GM06990 (cell line): ENCODE measurements around the gene TWIST2.

ENCODE experiments used
- DNase-seq: peaks from one replicate; pipeline ENCODE4 v3.0.0-alpha.2; 2011; ENCODE audit not compliant: insufficient read length; ENCODE audit errors: extremely low read depth
- H3K27me3 ChIP-seq: replicated peaks from 2 replicates; pipeline ENCODE4 v1.6.0; 2011; ENCODE audit warnings: low read length; ENCODE audit not compliant: control insufficient read depth, insufficient read depth
- H3K36me3 ChIP-seq: 2 replicates; pipeline ENCODE4 v1.5.1; 2011; ENCODE audit warnings: low read length; ENCODE audit not compliant: control insufficient read depth, insufficient read depth
- H3K4me3 ChIP-seq: replicated peaks from 2 replicates; pipeline ENCODE4 v1.5.1; 2011; ENCODE audit warnings: low read depth, mild to moderate bottlenecking, control low read depth, low read length
- CTCF ChIP-seq: IDR thresholded peaks from 2 replicates; pipeline ENCODE4 v1.5.1; 2011; ENCODE audit warnings: low read length, control low read depth, mild to moderate bottlenecking, inconsistent platforms; ENCODE audit not compliant: insufficient read depth, poor library complexity, severe bottlenecking

TWIST2 gene

GRCh38 chr2:238894950-238895298 is 47.0 kb downstream of the TWIST2 start:
- no peak for TF ChIP-seq CTCF
- peaks cover 2% of the 10 kb centered on the region; the same call in 1 of the 2 replicates for H3K27me3 ChIP-seq
- H3K4me3 ChIP-seq: no peak overlapping the region
- no peaks in the 10 kb centered on the region for H3K36me3 ChIP-seq
- DNase-seq: no peak

- Histone ChIP-seq H3K36me3 (no peaks in the 10 kb centered on the region), H3K4me3 (no peak overlapping the region), H3K27me3 (peaks cover 2% of the 10 kb centered on the region; the same call in 1 of the 2 replicates)
- no peak for DNase-seq
- no peak for TF ChIP-seq CTCF
These were observed 47.5 kb downstream of the TWIST2 start for GRCh38 chr2:238895361-238895882.

GRCh38 chr2:238895891-238896600 is 48.2 kb downstream of the TWIST2 start:
- H3K36me3 ChIP-seq: no peaks in the 10 kb centered on the region
- no peak overlapping the region for H3K4me3 ChIP-seq
- no peak for TF ChIP-seq CTCF
- peaks cover 2% of the 10 kb centered on the region; the same call in 1 of the 2 replicates for H3K27me3 ChIP-seq
- no peak for DNase-seq

- no peak for TF ChIP-seq CTCF
These were observed 48.8 kb downstream of the TWIST2 start for GRCh38 chr2:238896641-238897040.

GRCh38 chr2:238897122-238897880 is 49.4 kb downstream of the TWIST2 start:
- TF ChIP-seq CTCF: no peak
- Histone ChIP-seq H3K4me3 (no peak overlapping the region), H3K36me3 (no peaks in the 10 kb centered on the region), H3K27me3 (peaks cover 2% of the 10 kb centered on the region; the same call in 1 of the 2 replicates)
- no peak for DNase-seq

More at GRCh38 chr2:238896641-238897040, 48.8 kb downstream of the TWIST2 start:
- no peak for DNase-seq
- peaks cover 2% of the 10 kb centered on the region; the same call in 1 of the 2 replicates for H3K27me3 ChIP-seq
- H3K36me3 ChIP-seq: no peaks in the 10 kb centered on the region
- no peak overlapping the region for H3K4me3 ChIP-seq
